ENCODE results near the gene NFE2.

DNA sequence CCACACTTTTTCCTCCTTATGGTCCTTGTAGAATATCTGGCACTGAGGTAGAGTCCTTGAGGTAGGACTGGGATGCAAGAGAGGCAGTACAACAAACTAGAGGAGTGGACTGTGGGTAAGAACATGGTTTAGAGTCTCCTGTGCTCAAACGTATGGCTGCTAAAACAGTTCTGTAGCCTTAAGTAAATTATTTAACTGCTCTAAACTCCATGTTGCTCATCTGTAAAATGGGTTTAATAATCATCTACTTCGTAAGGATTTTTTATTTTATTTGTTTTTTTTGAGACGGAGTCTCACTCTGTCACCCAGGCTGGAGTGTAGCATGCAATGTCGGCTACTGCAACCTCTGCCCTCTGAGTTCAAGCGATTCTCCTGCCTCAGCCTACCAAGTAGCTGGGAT, 20.5 kb upstream of the NFE2 start:
- TF ChIP-seq, protein P1, sequence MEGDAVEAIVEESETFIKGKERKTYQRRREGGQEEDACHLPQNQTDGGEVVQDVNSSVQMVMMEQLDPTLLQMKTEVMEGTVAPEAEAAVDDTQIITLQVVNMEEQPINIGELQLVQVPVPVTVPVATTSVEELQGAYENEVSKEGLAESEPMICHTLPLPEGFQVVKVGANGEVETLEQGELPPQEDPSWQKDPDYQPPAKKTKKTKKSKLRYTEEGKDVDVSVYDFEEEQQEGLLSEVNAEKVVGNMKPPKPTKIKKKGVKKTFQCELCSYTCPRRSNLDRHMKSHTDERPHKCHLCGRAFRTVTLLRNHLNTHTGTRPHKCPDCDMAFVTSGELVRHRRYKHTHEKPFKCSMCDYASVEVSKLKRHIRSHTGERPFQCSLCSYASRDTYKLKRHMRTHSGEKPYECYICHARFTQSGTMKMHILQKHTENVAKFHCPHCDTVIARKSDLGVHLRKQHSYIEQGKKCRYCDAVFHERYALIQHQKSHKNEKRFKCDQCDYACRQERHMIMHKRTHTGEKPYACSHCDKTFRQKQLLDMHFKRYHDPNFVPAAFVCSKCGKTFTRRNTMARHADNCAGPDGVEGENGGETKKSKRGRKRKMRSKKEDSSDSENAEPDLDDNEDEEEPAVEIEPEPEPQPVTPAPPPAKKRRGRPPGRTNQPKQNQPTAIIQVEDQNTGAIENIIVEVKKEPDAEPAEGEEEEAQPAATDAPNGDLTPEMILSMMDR (IDR thresholded peaks at IDR 0.05): no peak
- TF ChIP-seq POLR2A (IDR thresholded peaks at IDR 0.05): no peak
